Mucosa of rectum (tissue), 2 donors: ENCODE results near the gene BBS1.

Experiments used
- H3K27ac ChIP-seq, 2 donors: one replicate each; pipeline ENCODE4 v1.7.0; 2013; ENCODE audit warnings: inconsistent platforms in 2 of 2, low read depth in 2 of 2, low read length in 2 of 2
- H3K27me3 ChIP-seq, 2 donors: one replicate each; pipeline ENCODE4 v1.7.0; 2013; ENCODE audit warnings: low read length in 2 of 2; ENCODE audit not compliant: control insufficient read depth in 2 of 2, insufficient read depth in 2 of 2
- H3K36me3 ChIP-seq, 2 donors: one replicate each; pipeline ENCODE4 v1.7.0; 2013; ENCODE audit warnings: low read length in 2 of 2; ENCODE audit not compliant: control insufficient read depth in 2 of 2, insufficient read depth in 2 of 2
- H3K4me1 ChIP-seq, 2 donors: one replicate each; pipeline ENCODE4 v1.7.0; 2013; ENCODE audit warnings: low read length in 2 of 2, mild to moderate bottlenecking in 1 of 2; ENCODE audit not compliant: control insufficient read depth in 2 of 2, insufficient read depth in 2 of 2
- H3K4me3 ChIP-seq, 2 donors: one replicate each; pipeline ENCODE4 v1.7.0; 2013; ENCODE audit warnings: low read length in 2 of 2
- H3K9ac ChIP-seq, 2 donors: one replicate each; pipeline ENCODE4 v1.7.0; 2013; ENCODE audit warnings: low read length in 2 of 2, low read depth in 1 of 2, mild to moderate bottlenecking in 1 of 2
- H3K9me3 ChIP-seq, 2 donors: one replicate each; pipeline ENCODE4 v1.7.0; 2013; ENCODE audit warnings: low read length in 2 of 2; ENCODE audit not compliant: control insufficient read depth in 2 of 2
- donor health status: healthy.
- donor health status: Normal muscosa, but diverticular disease.

The BBS1 gene

DNA sequence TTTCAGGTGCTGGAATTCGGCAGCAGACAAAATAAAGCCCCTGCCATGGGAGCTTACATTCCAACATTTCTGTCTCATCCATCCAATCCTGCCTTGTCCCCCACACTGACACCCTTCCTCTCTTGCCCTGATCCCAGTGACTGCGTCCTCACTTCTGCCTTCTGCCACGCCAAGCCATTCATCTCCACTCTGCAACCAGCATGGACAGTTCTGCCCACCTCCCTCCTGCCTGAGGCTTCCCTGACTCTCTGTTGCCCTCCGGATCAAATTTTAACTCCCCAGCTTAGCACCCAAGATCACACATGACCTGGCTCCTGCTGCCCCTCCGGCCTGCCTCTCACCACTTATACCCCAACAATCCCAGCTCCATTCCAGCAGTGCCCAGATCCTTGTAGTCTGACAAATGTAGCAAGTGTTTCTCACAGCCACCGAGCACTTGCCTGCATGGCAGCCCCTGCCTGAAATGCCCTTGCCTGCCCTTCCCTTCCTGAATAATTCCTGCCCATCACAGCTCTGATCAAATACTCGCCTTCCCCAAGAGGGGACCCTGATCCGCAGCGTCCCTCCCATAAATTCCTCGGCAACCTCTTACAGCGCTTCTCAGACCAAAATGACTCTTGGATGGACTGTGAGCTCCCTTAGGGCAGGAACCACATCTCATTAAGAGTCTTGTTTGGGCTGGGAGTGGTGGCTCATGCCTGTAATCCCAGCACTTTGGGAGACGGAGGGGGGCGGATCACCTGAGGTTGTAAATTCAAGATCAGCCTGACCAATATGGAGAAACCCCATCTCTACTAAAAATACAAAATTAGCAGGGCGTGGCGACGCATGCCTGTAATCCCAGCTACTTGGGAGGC lies 38.6 kb downstream of the BBS1 start:
- Histone ChIP-seq H3K9ac (no peak overlapping the region), H3K27ac (no peak overlapping the region)

DNA sequence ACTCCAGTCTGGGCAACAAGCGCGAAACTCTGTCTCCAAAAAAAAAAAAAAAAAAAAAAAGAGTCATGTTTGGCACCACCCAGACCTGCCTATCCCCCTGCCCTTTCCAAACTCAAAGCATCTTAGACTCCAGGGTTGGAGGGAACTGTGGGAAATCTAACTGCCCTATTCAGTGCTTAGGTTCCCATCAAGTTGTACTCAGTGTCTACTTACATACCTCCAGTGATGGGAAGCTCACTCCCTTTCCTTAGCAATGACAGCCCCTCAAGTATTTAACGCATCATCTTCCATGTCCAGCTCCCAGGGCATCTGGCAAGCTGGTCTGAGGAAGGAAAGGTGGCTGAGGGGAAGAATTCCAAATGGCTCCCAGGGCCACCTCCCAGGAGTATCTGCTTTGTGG lies 39.3 kb downstream of the BBS1 start:
- Histone ChIP-seq H3K9me3 (no peaks in the 10 kb centered on the region), H3K27ac (no peak overlapping the region), H3K4me3 (no peak overlapping the region), H3K27me3 (no peaks in the 10 kb centered on the region), H3K9ac (no peak overlapping the region), H3K36me3 (no peaks in the 10 kb centered on the region), H3K4me1 (peaks cover 4 to 5% of the 10 kb centered on the region in 2 donors)

More for the DNA sequence above, 38.6 kb downstream of the BBS1 start:
- Histone ChIP-seq H3K27me3 (no peaks in the 10 kb centered on the region), H3K4me3 (no peak overlapping the region), H3K36me3 (no peaks in the 10 kb centered on the region), H3K4me1 (peaks cover 5 to 8% of the 10 kb centered on the region in 2 donors), H3K9me3 (no peaks in the 10 kb centered on the region)

DNA sequence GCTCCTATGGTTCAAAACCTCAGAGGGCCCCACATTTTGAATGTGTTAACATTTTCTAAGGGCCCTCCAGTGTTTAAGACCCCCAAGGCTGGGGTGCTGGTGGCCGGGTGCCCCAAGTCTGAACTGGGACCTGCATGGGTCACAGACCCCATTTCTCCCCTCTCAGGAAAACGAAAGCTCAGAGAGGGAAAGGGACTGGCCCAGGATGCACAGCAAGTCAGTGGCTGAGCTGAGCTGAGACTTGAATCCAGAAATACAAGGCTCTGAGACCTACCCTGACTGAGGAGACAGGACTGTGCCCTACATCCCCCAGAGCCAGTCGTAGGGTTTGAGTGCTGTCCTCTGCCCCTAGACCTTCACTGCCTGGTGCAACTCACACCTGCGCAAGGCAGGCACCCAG lies 40.5 kb downstream of the BBS1 start:
- no peaks in the 10 kb centered on the region for H3K9me3 ChIP-seq
- peaks cover 0 to 4% of the 10 kb centered on the region in 2 donors for H3K4me1 ChIP-seq
- H3K9ac ChIP-seq = no peak overlapping the region
- no peaks in the 10 kb centered on the region for H3K36me3 ChIP-seq
- no peaks in the 10 kb centered on the region for H3K27me3 ChIP-seq
- H3K4me3 ChIP-seq = no peak overlapping the region
- H3K27ac ChIP-seq = no peak overlapping the region

DNA sequence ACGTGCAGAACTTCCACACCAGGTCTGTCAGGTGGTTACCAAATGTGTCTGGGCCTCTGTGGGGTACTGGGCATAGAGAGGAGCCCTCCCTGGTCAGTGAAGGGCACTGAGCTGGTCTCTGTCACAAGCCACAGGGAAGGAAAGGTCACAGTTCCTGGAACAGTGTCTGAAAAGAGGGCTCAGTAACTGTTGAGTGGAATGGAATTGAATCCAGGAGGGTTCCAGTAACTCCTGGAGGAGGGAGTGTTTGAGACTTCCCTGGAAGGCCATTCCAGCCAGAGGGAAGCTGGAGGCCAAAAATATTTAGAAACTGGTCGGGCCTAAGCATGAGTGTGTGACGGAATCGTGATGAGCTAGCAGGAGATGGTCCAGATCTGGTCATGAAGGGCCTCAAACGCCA lies 44.2 kb downstream of the BBS1 start:
- H3K4me3 ChIP-seq = no peak overlapping the region
- no peak overlapping the region for H3K9ac ChIP-seq
- peaks cover 2 to 5% of the 10 kb centered on the region in 2 donors for H3K27me3 ChIP-seq
- H3K4me1 ChIP-seq = peaks cover 0 to 2% of the 10 kb centered on the region in 2 donors
- H3K9me3 ChIP-seq = no peaks in the 10 kb centered on the region
- no peaks in the 10 kb centered on the region for H3K36me3 ChIP-seq
- H3K27ac ChIP-seq = no peak overlapping the region

DNA sequence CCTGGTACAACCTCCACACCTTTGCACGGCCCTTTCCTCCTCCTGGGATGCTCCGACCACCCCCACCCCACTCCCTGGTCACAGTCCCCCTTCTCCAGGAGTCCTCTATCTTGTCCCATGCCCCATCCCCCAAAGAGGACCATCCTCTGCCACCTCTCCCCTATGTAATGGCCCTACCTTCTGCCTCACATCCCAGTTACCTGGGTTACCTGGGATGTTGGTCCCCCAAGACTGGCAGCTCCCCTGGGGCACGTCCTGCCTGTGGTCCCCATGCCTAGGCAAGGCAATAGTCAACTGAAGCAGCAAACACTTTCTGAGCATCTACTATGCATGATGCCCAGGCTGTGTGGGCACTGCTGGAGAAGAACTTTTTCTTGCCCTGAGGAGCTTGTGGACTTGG lies 45.0 kb downstream of the BBS1 start:
- no peaks in the 10 kb centered on the region for H3K36me3 ChIP-seq
- H3K4me1 ChIP-seq = peaks cover 0 to 2% of the 10 kb centered on the region in 2 donors
- peaks cover 2 to 5% of the 10 kb centered on the region in 2 donors for H3K27me3 ChIP-seq
- H3K27ac ChIP-seq = no peak overlapping the region
- H3K9me3 ChIP-seq = no peaks in the 10 kb centered on the region
- no peak overlapping the region for H3K4me3 ChIP-seq
- no peak overlapping the region for H3K9ac ChIP-seq

DNA sequence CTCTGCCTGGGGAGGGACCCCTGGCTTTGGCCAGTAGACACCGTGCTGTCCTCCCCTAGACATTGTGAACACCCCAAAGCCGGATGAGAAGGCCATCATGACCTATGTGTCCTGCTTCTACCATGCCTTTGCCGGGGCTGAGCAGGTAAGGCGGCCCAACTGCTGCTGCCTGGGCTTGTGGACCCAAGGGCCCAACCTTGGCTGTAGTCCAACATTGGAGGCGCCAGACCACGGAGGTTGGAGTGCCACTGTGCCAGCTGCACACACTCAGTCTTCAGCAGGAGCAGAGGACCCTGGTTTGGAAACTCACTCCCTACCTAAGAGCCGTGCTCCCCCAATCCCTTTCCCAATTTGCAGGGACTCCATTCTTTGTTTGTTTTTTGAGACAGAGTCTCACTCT lies 45.7 kb downstream of the BBS1 start:
- Histone ChIP-seq H3K27ac (no peak overlapping the region), H3K4me3 (no peak overlapping the region), H3K36me3 (no peaks in the 10 kb centered on the region), H3K4me1 (peaks cover 0 to 2% of the 10 kb centered on the region in 2 donors), H3K9me3 (no peaks in the 10 kb centered on the region), H3K9ac (no peak overlapping the region), H3K27me3 (peaks cover 2 to 5% of the 10 kb centered on the region in 2 donors)

DNA sequence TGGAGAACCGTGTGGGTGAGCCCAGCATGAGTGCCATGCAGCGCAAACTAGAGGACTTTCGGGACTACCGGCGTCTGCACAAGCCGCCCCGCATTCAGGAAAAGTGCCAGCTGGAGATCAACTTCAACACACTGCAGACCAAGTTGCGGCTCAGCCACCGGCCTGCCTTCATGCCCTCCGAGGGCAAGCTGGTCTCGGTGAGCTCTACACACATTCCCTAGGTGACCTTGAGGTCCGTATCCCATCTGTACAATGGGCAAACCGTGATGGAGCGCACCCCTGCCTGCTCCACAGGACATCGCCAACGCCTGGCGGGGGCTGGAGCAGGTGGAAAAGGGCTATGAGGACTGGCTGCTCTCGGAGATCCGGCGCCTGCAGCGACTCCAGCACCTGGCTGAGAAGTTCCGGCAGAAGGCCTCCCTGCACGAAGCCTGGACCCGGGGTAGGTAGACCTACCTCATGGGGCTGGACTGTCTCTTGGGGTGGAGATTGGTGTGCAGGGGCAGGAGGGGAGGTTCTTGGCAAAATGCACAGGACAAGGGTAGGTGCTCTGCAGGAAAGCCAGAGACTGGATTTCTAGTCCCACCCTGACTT lies 47.4 kb downstream of the BBS1 start:
- Histone ChIP-seq H3K9me3 (no peaks in the 10 kb centered on the region), H3K9ac (no peak overlapping the region), H3K27me3 (peaks cover 2 to 5% of the 10 kb centered on the region in 2 donors), H3K4me3 (no peak overlapping the region), H3K36me3 (no peaks in the 10 kb centered on the region), H3K4me1 (peaks cover 0 to 2% of the 10 kb centered on the region in 2 donors), H3K27ac (no peak overlapping the region)

DNA sequence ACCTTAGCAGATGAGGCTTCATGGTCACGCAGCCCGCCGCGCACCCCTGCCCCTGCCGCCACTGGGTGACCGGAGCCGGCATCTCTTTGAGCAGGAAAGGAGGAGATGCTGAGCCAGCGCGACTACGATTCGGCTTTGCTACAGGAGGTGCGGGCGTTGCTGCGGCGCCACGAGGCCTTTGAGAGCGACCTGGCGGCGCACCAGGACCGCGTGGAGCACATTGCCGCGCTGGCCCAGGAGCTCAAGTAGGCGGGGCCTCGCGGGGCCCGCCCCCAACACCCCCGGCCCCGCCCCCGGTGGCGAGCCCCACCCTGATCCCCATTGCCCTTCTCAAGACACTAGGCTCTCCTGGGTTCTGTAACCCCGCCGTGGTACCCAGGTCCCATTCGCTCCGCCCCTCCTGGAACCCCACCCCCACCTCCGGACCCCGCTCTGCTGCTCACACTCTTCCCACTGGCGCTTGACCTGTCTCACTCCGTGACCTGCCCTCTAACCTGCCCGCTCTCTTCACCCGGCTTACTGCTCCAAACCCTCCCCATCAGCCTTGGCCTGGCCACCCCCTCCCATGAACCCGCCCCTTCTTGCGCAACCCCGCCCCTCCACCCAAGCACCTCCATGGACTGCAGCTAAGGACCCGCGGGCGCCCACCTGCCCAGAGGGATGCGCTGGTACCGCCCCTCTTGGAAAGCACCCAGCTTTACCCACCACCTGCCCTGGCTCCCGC lies 48.9 kb downstream of the BBS1 start:
- Histone ChIP-seq H3K9me3 (no peaks in the 10 kb centered on the region), H3K4me3 (no peak overlapping the region), H3K27me3 (peaks cover 2 to 5% of the 10 kb centered on the region in 2 donors), H3K36me3 (no peaks in the 10 kb centered on the region), H3K4me1 (peaks cover 0 to 2% of the 10 kb centered on the region in 2 donors), H3K27ac (no peak overlapping the region), H3K9ac (no peak overlapping the region)

DNA sequence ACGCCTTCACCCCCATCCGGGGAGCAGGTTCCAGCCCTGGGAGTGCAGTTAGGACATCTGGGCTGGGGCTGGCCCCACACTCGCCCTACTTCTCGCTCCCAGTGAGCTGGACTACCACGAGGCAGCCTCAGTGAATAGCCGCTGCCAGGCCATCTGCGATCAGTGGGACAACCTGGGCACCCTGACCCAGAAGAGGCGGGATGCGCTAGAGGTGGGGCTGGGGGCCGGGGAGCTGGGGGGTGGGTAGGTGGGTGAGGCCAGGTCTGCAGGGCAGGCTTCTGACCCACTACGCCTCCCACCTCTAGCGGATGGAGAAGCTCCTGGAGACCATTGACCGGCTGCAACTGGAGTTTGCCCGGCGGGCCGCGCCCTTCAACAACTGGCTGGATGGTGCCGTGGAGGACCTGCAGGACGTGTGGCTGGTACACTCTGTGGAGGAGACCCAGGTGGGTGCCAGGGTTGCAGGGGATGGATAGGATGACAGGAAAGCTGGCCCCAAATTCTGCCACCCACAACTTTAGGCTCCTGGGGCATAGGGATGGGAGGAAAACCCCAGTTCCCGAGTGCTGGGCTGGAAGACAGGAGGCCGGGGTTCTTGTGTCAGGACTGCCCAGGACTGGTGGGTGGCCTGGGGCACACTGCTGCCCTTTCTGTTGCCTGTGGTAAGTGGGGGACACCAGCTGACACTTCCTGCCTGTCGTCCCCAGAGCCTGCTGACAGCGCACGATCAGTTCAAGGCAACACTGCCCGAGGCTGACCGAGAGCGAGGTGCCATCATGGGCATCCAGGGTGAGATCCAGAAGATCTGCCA lies 49.6 kb downstream of the BBS1 start:
- no peak overlapping the region for H3K27ac ChIP-seq

More for the DNA sequence above, 49.6 kb downstream of the BBS1 start:
- Histone ChIP-seq H3K4me1 (peaks cover 0 to 2% of the 10 kb centered on the region in 2 donors), H3K4me3 (no peak overlapping the region), H3K36me3 (no peaks in the 10 kb centered on the region), H3K9me3 (no peaks in the 10 kb centered on the region), H3K9ac (no peak overlapping the region), H3K27me3 (peaks cover 2 to 5% of the 10 kb centered on the region in 2 donors)
